ENCODE data around the gene BTBD9.

- TF ChIP-seq, protein P1, sequence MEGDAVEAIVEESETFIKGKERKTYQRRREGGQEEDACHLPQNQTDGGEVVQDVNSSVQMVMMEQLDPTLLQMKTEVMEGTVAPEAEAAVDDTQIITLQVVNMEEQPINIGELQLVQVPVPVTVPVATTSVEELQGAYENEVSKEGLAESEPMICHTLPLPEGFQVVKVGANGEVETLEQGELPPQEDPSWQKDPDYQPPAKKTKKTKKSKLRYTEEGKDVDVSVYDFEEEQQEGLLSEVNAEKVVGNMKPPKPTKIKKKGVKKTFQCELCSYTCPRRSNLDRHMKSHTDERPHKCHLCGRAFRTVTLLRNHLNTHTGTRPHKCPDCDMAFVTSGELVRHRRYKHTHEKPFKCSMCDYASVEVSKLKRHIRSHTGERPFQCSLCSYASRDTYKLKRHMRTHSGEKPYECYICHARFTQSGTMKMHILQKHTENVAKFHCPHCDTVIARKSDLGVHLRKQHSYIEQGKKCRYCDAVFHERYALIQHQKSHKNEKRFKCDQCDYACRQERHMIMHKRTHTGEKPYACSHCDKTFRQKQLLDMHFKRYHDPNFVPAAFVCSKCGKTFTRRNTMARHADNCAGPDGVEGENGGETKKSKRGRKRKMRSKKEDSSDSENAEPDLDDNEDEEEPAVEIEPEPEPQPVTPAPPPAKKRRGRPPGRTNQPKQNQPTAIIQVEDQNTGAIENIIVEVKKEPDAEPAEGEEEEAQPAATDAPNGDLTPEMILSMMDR (IDR thresholded peaks at IDR 0.05; ENCODE audit: insufficient read depth, low read depth, low read length), result no peak
- TF ChIP-seq EZH2 (IDR thresholded peaks at IDR 0.05; ENCODE audit: insufficient read depth, low read length), result no peak
Measured at GRCh38 chr6:38166411-38167240, 473.1 kb downstream of the BTBD9 start.
